CD4-positive, alpha-beta T cell treated with Interleukin-17A for 4 hours (primary cell): Measurements from ENCODE around the gene MYCT1.
"Not testable (repeated sequence)": the region's sequence is repeated elsewhere in the genome, so short reads cannot be mapped to it uniquely, and the experiment has no call there.

Experiments used
- DNase-seq: peaks from one replicate; pipeline ENCODE4 v3.0.0-alpha.2; 2020; ENCODE audit warnings: mixed read lengths

MYCT1 gene, protein sequence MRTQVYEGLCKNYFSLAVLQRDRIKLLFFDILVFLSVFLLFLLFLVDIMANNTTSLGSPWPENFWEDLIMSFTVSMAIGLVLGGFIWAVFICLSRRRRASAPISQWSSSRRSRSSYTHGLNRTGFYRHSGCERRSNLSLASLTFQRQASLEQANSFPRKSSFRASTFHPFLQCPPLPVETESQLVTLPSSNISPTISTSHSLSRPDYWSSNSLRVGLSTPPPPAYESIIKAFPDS

DNA sequence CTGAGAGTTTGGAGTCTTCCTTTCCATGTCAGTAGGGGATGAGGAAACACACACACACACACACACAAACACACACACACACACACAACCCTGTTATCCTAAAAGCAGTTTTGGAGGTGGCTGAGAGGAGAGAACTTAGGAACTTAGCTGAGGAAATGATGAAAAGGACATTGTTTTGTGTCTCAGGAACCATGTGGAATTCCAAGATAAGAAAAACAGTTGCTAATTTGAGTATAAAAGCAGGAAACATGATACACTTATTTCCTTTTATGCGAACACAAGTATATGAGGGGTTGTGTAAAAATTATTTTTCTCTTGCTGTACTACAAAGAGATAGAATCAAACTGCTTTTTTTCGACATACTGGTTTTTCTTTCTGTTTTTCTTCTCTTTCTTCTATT is at the start of gene MYCT1:
Gene MYCT1, plus strand, starts transcription at position 264 of the 400 bp plus-strand sequence. Its CDS starts 6 bp downstream, at position 270.
- DNase-seq = no peak

DNA sequence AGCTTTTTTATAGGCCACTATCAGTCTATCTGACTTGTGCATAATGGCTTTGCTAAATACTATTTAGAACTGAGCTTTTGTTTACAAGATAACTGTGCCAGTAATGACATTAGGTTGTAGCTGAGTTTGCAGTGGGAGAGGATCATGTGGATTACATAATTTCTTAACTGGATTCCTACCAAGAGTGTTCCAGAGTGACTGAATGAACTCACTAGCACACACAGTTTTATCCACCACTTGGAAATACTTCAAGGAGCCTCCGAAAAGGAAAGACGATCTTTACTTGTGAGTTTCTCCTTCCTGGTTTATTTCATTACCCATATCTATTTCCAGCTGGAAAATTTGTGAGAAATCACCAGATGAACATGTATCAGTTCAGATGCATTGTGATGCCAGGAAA is 49.6 kb upstream of the MYCT1 start:
- DNase-seq = no peak

DNA sequence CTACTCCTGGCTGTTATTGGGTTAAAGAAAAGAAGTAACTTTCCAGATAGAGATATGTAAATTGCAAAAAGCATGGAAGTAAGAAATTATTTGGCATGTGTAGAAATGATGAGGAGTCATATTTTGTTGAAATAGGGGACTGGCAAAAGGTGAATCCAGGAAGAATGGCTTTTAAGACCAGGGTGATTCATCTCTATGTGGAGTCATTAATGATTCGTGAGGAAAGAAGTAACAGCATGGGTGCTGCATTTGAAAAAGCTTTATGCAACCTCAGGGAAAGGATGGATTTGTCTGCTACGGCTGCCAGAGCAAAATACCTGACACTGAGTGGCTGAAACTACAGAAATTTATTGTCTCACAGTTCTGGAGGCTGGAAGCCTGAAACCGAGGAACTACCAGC is 45.7 kb upstream of the MYCT1 start:
- DNase-seq = no peak

DNA sequence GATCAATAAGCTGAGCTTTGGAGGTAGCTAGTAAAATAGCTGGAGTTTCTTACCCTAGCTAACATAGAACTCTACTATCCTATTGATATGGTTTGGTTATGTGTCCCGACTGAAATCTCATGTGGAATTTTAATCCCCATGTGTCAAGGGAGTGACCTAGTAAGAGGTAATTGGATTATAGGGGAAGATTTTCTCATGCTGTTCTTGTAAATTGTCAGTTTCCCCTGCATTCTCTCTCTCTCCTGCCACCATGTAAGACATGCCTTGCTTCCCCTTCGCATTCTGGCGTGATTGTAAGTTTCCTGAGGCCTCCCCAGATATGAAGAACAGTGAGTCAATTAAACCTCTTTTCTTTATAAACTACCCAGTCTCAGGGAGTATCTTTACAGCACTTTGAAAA is 35.9 kb upstream of the MYCT1 start:
- no peak for DNase-seq

DNA sequence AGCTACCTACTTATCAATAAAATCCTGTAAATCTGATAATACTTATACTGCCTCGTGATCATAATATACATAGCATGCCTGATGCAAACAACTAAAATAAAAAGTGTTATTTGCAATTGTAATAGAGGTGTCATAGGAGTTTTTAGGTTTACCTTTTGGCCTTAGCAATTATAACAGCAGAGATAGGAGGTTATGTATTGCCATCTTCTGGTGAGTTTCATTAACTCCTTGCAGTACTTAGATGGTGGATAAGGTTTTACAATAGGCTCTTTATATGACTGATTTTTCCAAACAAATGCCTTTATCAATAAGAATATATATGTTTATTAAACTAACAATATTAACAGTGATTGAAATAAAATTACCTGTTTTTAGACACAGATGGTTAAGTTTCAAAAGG is 27.8 kb upstream of the MYCT1 start:
- no peak for DNase-seq

DNA sequence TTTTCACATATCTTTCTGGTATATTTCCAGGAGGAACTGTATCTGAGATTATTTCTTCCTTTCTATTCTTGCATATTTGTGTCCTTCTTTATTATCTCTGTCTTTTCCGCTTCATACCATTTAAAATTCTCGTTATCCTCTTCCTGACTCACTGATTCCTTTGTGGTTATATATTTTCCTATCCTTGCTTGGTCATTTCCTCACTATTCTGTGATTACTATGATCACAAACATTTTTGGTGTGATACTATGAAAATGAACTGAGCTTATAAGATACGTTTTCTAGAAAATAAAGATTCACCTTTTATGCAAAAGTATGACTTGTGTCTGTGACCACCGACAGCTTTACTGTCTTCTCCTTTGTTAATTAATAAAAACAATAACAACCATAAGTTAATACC is 26.5 kb upstream of the MYCT1 start:
- no peak for DNase-seq

DNA sequence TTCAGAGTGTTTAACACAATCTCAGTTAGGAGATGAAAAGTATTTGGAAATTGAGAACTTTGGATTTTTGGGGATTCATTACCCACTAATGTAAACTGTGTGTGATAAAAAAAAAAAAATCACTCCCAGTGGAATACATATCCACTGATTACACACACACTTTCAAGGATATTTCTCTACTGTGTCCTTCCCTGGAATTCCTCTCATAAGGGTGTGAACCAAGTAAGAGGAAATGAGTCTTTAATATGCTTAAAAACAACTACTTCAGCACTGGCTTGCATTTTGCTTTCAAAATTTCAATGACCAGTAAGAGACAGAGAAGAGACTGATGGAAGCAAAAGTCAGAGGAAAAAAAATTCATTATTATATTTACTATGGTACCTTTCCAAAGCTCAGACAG is 24.5 kb upstream of the MYCT1 start:
- DNase-seq = no peak

DNA sequence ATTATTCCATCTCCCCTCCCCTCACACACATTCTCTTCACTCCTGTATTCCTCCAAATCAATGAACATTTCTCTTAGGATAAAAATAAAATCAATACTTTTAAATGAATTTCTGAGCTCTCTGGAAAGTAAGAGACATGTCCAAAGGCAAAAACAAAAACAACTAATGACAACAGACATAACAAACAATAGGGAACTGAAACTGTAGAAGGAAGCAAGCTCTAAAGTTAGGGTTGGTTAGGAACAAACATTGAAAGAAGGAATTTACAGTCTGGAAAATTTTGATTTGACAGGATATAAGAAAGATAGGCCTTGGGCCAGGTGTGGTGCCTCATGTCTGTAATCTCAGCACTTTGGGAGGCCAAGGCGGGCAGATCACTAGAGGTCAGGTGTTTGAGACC is 17.5 kb upstream of the MYCT1 start:
- DNase-seq = no peak

DNA sequence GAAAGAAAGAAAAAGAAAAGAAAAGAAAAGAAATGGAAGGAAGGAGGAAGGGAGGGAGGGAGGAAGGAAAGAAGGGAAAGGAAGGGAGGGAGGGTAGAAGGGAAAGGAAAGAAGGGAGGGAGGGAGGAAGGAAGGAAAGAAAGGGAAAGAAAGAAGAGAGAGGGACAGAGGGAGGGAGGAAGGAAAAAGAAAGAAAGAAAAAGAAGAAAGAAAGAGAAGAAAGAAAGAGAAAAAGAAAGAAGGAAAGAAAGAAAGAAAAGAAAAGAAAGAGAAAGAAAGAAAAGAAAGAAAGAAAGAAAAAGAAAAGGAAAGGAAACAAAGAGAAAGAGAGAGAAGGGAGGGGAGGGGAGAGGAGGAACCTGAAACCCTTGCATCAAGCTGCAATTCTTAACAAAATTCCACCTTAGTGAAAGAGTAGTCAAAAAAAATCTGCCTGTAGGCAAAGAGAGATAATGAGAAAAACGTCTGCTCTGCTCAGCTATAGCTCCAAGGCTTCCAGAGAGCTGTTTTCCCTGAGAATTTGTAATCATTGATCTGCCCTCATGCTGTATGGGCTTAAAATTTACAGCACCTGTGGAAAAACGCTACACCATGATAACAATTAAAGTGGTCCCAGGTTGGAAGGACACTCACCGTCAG is 16.7 kb upstream of the MYCT1 start:
- DNase-seq = no peak

DNA sequence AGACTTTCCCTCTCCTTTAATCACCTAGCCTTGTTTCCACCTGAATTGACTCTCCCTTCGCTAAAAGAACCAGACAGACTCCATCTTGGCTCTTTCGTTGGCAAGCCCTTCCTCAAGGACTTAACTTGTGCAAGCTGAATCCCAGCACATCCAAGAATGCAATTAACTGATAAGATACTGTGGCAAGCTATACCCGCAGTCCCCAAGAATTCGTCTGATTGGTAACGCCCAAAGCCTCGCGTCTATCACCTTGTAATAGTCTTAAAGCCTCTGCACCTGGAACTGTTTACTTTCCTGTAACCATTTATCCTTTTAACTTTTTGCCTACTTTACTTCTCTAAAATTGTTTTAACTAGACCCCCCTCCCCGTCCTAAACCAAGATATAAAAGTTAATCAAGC is 15.6 kb upstream of the MYCT1 start:
- no peak for DNase-seq

DNA sequence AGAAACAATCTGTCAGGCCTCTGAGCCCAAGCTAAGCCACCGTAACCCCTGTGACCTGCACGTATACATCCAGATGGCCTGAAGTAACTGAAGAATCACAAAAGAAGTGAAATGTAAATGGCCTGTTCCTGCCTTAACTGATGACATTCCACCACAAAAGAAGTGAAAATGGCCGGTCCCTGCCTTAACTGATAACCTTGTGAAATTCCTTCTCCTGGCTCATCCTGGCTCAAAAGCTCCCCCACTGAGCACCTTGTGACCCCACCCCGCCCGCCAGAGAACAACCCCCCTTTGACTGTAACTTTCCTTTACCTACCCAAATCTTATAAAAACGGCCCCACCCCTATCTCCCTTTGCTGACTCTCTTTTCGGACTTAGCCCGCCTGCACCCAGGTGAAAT is 14.8 kb upstream of the MYCT1 start:
- not testable (repeated sequence) for DNase-seq

DNA sequence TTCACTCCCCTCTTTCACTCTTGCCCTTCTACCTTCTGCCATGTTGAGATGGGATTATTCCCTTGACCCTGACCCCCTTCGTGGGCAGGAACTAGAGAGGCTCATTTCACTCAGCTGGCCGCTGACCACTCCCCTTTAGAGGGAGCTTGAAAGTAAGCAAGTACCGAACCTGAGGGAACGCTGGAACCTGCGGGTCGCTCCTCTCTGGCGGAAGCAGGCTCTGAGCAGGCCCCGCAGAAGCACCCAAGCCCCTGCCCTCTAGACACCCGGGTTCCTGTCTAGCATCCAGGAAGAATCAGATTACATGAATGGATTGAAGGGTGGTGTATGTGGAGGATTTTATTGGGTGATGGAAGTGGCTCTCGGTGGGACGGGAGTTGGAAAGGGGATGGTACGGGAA is 11.9 kb upstream of the MYCT1 start:
- DNase-seq = no peak

DNA sequence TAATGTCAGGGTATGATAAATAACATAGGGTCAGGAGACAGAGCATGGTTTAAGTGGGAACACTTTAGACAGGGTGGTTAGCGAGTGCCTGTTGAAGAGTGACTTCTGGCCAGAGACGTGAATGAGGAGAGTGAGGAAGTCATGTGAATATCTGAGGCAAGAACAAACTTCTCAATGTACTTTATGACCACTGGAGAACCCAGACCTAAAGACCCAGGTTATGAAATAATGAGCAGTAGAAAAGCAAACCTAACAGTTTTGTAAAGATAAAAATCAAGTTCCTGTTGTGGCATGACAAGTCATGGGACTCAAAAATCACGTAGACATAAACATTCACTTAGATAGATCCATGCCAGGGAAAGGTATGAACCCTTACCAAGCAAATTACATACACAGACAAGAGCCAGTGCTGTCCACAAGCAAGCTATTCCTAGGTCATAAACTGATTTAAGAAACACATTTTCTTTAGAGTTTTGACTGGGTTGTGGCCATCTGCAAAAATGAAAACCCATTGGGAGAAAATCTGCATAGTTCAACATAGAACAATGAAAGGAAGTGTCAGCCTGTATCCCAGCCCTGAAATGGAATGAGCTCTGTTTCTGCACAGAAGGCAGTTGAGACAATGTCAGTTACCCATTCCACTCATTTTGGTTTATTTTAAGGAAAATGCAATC is 2.2 kb upstream of the MYCT1 start:
- no peak for DNase-seq

DNA sequence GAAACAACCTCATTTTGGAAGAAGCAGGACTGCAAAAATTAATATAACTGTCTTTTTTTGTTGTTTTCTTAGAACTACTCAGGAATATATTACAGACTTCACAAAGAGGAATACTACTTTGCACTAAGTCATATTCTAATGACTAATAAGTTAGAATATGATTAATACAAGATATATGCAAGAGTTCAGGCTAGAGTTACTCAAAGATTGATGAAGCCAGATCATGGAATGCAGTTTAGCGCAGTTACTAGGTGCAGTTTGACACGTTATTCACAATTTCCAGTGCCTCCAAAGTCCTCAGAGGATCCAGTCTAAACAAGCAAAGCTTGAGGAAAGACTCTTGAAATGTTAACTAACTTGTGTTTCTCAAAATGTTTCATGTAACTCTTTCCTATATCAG is 1.2 kb upstream of the MYCT1 start:
- DNase-seq = no peak

DNA sequence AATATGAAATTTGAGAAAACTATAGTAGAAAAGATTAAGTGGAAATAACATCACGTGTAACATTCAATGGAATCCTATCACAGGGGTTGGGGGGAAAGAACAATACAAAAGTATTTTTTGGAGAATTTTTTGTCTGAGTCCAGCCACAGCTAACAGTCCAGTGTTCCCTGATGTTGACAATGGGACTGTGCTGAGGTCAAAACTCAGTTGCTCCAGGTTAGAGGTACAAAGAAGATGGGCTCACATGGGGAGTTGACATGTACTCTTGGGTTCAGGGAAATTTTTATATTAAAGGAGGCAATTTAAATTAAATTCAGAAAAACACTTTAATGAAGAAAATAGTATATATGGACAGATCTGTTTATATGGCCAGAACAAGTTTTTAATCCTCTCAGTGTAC is 995 bp downstream of the MYCT1 start:
- no peak for DNase-seq

DNA sequence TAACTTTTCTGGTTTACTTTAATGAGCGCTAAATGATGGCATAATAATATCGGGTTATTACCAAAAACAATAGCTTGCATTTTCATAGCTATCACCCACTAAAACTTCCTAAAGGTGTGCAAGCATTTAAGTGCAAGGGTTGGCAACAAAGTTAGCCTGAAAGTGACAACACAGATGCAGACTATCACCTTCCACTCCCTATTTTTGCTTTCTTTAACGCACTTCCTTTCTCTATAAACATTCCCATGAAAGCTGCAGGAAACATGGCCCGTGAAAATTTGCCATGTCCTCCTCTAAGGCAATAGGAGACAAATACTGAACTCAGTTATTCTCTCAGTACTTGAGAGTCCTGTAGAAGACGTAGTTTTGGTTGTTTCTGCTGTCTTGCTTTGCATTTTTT is 2.7 kb downstream of the MYCT1 start:
- DNase-seq = no peak

DNA sequence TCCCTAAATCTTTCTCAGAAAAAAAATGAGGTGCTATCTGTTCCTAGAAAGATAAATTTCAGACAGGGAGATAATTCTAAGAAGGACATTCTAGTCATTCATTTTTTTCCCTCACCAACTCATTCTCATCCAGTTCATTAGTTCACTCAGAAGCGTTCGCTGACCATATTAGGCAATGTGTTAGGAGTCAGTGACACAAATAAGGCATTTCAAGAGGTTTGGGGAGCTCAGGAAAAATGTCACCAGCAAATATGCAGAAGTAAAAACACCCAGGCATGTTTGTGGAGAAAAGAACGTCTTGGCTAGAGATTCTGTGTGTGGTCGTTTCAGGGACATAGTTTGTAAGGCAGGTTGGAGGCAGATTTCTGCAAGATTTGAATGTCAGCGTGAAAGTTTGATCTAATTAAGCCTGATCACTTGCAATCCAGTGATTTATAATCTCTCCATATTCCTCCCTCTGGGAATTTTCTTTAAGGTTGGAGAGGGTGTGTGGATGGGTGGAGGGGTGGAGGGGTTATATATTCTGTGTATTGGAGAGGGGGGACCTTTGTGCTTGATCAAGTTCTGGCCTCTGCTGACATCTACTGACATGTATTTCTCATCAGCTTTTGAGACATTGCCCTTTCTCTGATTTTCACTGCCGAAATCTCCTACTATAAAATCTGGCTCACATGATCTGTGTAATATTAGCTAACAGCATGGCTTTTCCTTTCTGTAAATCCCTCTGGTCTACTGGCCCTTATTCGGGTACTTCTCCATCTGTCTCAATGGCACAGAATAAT is 3.6 kb downstream of the MYCT1 start:
- no peak for DNase-seq

DNA sequence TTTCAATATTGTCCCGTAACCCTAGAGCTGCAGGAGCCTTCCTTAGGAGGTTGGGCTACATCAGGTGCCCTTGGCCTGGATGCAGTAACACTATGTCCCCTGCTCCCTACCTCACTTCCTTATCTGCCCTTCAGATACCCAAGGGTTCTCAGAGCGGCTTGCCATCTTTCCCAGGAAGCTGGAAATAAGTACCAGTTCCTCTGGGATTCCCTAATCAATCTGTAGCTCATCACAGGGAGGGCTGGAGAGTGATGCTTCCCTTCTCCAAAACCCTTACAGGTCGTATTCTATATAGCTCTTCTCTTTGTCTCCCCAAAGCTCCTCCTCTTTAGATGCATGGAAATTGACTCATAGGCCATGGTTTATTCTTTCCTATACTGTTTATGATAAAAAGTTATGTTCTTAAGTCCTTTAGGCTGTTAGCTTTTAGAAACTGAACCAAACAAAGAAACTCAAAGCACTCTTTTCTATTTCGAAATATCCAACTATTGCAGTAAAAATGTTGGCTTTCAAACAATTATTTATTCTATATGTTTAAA is 4.2 kb downstream of the MYCT1 start:
- DNase-seq = no peak

DNA sequence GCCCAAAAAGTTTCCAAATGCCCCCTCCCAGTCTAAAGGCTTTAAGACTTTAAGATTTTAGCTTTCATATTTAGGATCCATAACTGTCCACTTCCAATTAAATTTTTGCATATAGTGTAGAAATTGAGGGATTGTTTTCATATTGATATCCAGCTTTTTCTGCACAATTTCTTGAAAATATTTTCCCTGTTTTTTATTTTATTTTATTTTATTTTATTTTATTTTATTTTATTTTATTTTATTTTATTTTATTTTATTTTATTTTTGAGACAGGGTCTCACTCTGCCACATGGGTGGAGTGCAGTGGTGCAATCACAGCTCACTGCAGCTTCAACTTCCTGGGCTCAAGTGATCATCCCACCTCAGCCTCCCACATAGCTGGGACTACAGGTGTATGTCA is 6.1 kb downstream of the MYCT1 start:
- not testable (repeated sequence) for DNase-seq

DNA sequence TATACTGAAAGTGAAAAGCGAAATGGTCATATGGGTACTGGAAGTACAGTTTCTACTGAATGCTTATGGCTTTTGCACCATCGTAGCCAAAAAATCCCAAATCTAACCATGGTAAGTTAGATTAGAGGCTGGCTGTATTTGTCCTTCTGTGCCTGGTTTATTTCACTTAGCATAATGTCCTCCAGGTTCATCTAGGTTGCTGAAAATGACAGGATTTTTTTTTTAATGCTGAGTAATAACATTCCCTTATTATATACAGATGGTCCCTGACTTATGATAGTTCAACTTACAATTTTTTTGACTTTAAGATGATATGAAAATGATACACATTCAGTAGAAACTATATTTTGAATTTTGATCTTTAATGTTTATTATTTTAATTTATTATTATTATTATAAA is 7.6 kb downstream of the MYCT1 start:
- no peak for DNase-seq

DNA sequence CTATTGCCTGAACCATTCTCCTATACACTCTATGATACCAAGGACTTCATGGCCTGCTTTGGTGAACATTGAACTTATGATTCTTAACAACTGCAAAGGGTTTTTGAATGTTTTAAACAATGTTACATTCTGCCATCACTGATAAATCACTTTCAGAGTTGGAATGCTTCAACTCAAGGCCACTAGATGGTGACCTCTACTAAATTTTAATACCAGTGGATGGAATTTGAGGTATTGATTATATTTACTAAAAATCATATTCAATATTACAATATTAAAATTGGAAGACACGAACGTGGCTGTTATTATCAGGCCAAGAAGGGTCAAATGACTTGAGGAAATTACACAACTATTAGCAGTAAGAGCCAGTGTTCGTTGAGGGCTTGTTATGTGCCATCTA is 18.6 kb downstream of the MYCT1 start:
- DNase-seq = no peak

DNA sequence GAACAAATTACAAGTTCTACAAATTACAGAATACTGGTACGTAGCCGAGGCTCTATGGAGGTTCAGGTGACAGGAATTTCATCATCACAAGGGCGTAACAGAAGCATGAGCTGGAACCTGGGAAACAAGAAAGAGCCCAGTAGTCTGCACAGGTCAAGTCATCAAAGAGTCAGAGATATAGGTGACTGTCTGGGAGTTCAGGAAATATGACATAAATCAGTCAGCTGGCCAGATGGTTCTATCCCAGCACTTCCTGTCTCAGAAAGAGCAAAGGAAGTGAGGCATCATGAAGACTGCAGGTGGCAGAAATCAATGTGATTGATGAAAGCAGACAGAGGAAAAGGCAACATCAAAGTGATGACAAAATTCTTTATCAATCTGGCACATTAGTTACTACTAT is 23.3 kb downstream of the MYCT1 start:
- no peak for DNase-seq

DNA sequence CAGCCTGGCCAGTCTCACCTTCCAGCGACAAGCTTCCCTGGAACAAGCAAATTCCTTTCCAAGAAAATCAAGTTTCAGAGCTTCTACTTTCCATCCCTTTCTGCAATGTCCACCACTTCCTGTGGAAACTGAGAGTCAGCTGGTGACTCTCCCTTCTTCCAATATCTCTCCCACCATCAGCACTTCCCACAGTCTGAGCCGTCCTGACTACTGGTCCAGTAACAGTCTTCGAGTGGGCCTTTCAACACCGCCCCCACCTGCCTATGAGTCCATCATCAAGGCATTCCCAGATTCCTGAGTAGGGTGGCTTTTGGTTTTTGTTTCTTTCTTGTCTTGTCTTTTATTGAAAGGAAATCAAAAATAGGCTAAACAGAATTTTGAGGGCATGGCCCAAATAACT is 24.3 kb downstream of the MYCT1 start:
- DNase-seq = no peak

DNA sequence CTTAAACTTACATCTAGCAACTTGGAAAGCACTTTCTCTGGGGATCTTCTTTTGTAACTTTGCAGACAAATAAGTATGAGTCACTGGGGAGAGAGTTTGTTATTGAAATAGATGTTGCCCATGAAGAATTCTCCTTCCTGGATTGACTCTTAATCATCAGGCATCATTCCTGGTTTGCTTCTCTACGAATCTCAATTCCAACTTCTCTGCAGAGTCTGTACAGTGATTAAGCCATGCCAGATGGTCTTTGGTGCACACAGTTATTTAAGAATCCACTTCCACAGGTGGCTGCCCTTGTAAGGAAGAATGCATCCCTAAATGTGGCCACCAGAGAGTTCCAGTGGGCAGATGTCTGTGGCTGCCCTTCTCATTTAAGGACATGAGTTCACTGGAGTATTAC is 25.7 kb downstream of the MYCT1 start:
- DNase-seq = no peak
